Measurements from ENCODE around the gene TTC7B. TPM values are rescaled to one million over a fixed set of nuclear protein-coding genes. Genes with fewer than 3 reads are reported as not detected.

Gene TTC7B
- total RNA-seq, 1 donor from 2014 or later, result 40.3 TPM

- H3K36me3 Mint-ChIP-seq (ENCODE audit: low read depth), result peaks cover 10% of the 10 kb centered on the region
- no peak for TF ChIP-seq CTCF (IDR thresholded peaks at IDR 0.05)
- no peak overlapping the region for H3K4me3 Mint-ChIP-seq (ENCODE audit: unreplicated experiment)
- peaks cover 20% of the 10 kb centered on the region for H3K4me1 Mint-ChIP-seq (ENCODE audit: low read depth)
- no peaks in the 10 kb centered on the region for H3K9me3 Mint-ChIP-seq (ENCODE audit: low read depth)
- DNase-seq (ENCODE audit: low spot score), result no peak
- H3K27ac Mint-ChIP-seq (ENCODE audit: unreplicated experiment), result no peak overlapping the region
- no peaks in the 10 kb centered on the region for H3K27me3 Mint-ChIP-seq (ENCODE audit: low read depth)
These were observed 277.3 kb downstream of the TTC7B start for GRCh38 chr14:90538716-90539495.

DNA sequence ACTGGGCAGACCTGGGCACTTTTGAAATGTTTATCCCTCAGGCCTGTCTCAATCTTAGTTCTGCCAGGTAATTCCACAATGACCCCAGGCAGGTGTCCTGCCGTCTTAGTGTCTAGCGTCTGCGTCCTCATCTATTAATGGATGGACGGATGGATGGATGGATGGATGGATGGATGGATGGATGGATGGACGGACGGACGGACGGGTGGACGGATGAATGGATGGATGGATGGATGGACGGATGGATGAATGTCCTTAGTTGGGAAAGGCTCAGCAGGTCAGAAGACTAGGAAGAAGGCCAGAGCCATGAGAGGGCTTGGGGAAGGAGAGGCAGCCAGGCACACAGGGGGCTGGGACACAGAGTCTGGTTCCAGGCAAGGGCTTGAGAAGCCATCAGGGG lies 278.1 kb downstream of the TTC7B start:
- no peak for DNase-seq (ENCODE audit: low spot score)
- Mint-ChIP-seq H3K27ac (ENCODE audit: unreplicated experiment) (no peak overlapping the region), H3K27me3 (ENCODE audit: low read depth) (no peaks in the 10 kb centered on the region), H3K9me3 (ENCODE audit: low read depth) (no peaks in the 10 kb centered on the region), H3K36me3 (ENCODE audit: low read depth) (peaks cover 10% of the 10 kb centered on the region), H3K4me1 (ENCODE audit: low read depth) (peaks cover 28% of the 10 kb centered on the region), H3K4me3 (ENCODE audit: unreplicated experiment) (no peak overlapping the region)
- no peak for TF ChIP-seq CTCF (IDR thresholded peaks at IDR 0.05)

DNA sequence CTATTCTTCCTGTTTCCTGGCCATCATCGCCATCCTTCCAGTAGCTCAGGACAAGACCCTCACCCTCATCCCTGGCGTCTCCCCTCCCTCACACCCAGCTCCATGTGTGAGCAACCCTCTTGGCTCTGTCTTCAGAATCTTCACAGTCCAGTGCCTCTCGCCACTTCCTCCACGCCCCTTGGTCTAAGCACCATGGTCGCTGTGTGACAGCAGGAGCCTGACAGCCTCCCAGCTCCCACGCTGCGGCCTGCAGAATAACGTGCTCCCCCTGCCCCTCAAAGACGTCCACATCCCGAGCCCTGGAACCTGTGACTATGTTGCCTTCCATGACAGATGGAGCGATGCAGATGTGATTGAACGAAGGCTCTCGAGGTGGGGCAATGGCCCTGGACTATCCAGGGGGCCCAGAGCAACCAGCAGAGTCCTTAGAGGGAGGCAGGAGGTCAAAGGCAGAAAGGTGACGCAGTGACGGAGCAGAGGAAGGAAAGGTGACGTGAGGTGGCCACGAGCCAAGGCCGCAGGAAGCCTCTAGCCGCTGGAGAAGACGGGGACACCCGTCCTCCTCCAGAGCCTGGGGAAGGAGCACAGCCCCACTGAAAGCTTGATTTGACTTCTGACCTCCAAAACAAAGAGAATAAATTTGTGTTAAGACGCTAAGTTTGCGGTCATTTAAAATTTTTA lies 279.6 kb downstream of the TTC7B start:
- H3K4me3 Mint-ChIP-seq (ENCODE audit: unreplicated experiment), result no peak overlapping the region
- no peak for DNase-seq (ENCODE audit: low spot score)
- no peaks in the 10 kb centered on the region for H3K27me3 Mint-ChIP-seq (ENCODE audit: low read depth)
- H3K4me1 Mint-ChIP-seq (ENCODE audit: low read depth), result peaks cover 28% of the 10 kb centered on the region
- H3K36me3 Mint-ChIP-seq (ENCODE audit: low read depth), result peaks cover 7% of the 10 kb centered on the region
- no peaks in the 10 kb centered on the region for H3K9me3 Mint-ChIP-seq (ENCODE audit: low read depth)
- H3K27ac Mint-ChIP-seq (ENCODE audit: unreplicated experiment), result no peak overlapping the region
- TF ChIP-seq CTCF (IDR thresholded peaks at IDR 0.05), result no peak

DNA sequence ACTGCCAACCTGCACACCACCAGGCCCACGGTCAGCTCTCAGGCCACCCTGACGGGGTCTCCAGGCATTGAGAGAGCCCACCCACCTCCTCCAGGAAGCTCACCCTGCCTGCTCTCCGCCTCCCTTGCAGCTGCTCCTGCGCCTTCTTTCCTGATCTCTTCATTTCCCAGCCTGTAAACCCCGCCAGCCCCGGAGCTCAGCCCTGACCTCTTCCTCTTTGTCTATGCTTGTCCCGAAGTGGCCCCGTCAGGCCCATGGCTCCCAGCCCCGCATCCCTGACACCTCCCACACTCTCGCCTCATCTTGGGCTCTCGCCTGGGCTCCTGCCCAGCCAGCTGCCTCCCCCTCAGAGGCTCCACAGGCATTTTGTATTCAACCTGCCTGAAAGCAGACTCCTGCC lies 280.1 kb downstream of the TTC7B start:
- TF ChIP-seq CTCF (IDR thresholded peaks at IDR 0.05), result no peak
- Mint-ChIP-seq H3K9me3 (ENCODE audit: low read depth) (no peaks in the 10 kb centered on the region), H3K4me1 (ENCODE audit: low read depth) (peaks cover 27% of the 10 kb centered on the region), H3K27ac (ENCODE audit: unreplicated experiment) (no peak overlapping the region), H3K27me3 (ENCODE audit: low read depth) (no peaks in the 10 kb centered on the region), H3K36me3 (ENCODE audit: low read depth) (peaks cover 7% of the 10 kb centered on the region), H3K4me3 (ENCODE audit: unreplicated experiment) (no peak overlapping the region)
- DNase-seq (ENCODE audit: low spot score), result no peak

DNA sequence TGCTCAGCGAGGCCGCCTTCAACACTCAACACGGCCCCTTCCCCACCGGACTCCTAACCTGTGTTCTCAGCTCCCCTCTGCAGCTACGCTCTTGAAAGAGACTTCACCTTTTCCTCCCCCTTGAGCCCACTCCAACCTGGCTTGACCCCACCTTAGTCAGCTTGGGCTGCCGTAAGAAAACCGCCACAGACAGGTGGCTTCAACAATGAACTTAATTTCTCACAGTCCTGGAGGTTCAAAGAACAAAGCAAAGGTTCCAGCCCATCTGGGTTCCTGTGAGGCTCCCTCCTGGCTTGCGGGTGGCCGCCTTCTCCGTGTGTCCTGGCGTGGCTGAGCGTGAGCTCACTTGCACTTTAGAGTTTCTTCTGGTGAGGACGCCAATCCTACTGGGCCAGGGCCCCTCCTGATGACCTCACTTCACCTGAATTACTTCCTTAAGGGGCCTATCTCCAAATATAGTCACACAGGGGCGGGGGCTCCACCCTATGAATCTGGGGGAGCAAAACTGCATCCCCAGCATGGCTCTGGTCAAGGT lies 280.6 kb downstream of the TTC7B start:
- no peaks in the 10 kb centered on the region for H3K9me3 Mint-ChIP-seq (ENCODE audit: low read depth)
- peaks cover 23% of the 10 kb centered on the region for H3K4me1 Mint-ChIP-seq (ENCODE audit: low read depth)
- H3K36me3 Mint-ChIP-seq (ENCODE audit: low read depth), result peaks cover 7% of the 10 kb centered on the region
- no peaks in the 10 kb centered on the region for H3K27me3 Mint-ChIP-seq (ENCODE audit: low read depth)
- H3K4me3 Mint-ChIP-seq (ENCODE audit: unreplicated experiment), result no peak overlapping the region
- TF ChIP-seq CTCF (IDR thresholded peaks at IDR 0.05), result no peak
- no peak for DNase-seq (ENCODE audit: low spot score)
- no peak overlapping the region for H3K27ac Mint-ChIP-seq (ENCODE audit: unreplicated experiment)
